Measurements from ENCODE around the gene ANKRD13D. TPM values are rescaled to one million over a fixed set of nuclear protein-coding genes. Genes with fewer than 3 reads are reported as not detected.
A peak's percentile ranks its signal among the peaks of the same experiment; 100 is the strongest.

ANKRD13D gene
- total RNA-seq, 2 donors from 2014 or later = 56.6 to 58.6 TPM

- H3K27me3 Mint-ChIP-seq (ENCODE audit: insufficient read depth) = peaks cover 18% of the 10 kb centered on the region
- TF ChIP-seq CTCF (conservative IDR thresholded peaks at IDR 0.05) = no peak
- H3K27ac ChIP-seq (ENCODE audit: low read depth, low read length) = no peak overlapping the region
- H3K4me3 Mint-ChIP-seq = peak overlapping the region; percentile 92
- peaks cover 27% of the 10 kb centered on the region for H3K4me1 Mint-ChIP-seq
- peaks cover 28% of the 10 kb centered on the region for H3K36me3 ChIP-seq (ENCODE audit: control insufficient read depth, insufficient read depth, low read length)
- peaks cover 19% of the 10 kb centered on the region for H3K4me1 ChIP-seq (ENCODE audit: control insufficient read depth, insufficient read depth, low read length)
- H3K27ac Mint-ChIP-seq = no peak overlapping the region
- H3K9me3 ChIP-seq (ENCODE audit: control insufficient read depth, low read length) = no peaks in the 10 kb centered on the region
- DNase-seq = no peak
- H3K9me3 Mint-ChIP-seq = no peaks in the 10 kb centered on the region
- WGBS, 2 experiments (ENCODE audit: insufficient coverage in 1 of 2, insufficient read length in 1 of 2) = 92 to 93% methylated on average over 11 to 13 of the region's 13 CpGs
- no peaks in the 10 kb centered on the region for H3K27me3 ChIP-seq (ENCODE audit: control insufficient read depth, insufficient read depth, low read length, poor library complexity, severe bottlenecking)
- H3K4me3 ChIP-seq (ENCODE audit: low read length) = no peak overlapping the region
- no peak overlapping the region for H3K9ac ChIP-seq (ENCODE audit: extremely low read depth, low read length, poor library complexity, severe bottlenecking)
- H3K36me3 Mint-ChIP-seq (ENCODE audit: low read depth) = peaks cover 6% of the 10 kb centered on the region
Observed at GRCh38 chr11:67268962-67269268, 20.2 kb upstream of the ANKRD13D start.

GRCh38 chr11:67269401-67270255 lies 19.5 kb upstream of the ANKRD13D start:
- H3K27me3 Mint-ChIP-seq (ENCODE audit: insufficient read depth) = peaks cover 10% of the 10 kb centered on the region
- peak overlapping the region; percentile 41 for H3K4me3 Mint-ChIP-seq
- Histone ChIP-seq H3K4me1 (ENCODE audit: control insufficient read depth, insufficient read depth, low read length) (peaks cover 19% of the 10 kb centered on the region), H3K9ac (ENCODE audit: extremely low read depth, low read length, poor library complexity, severe bottlenecking) (no peak overlapping the region), H3K27ac (ENCODE audit: low read depth, low read length) (no peak overlapping the region), H3K27me3 (ENCODE audit: control insufficient read depth, insufficient read depth, low read length, poor library complexity, severe bottlenecking) (no peaks in the 10 kb centered on the region), H3K36me3 (ENCODE audit: control insufficient read depth, insufficient read depth, low read length) (peaks cover 28% of the 10 kb centered on the region), H3K9me3 (ENCODE audit: control insufficient read depth, low read length) (no peaks in the 10 kb centered on the region), H3K4me3 (ENCODE audit: low read length) (peak overlapping the region; percentile 59)
- no peak for TF ChIP-seq CTCF (conservative IDR thresholded peaks at IDR 0.05)
- DNase-seq = no peak
- no peaks in the 10 kb centered on the region for H3K9me3 Mint-ChIP-seq
- H3K4me1 Mint-ChIP-seq = peaks cover 27% of the 10 kb centered on the region
- H3K27ac Mint-ChIP-seq = peak overlapping the region; percentile 62
- 69 to 86% methylated on average over 7 to 14 of the region's 15 CpGs for WGBS, 2 experiments (ENCODE audit: insufficient coverage in 1 of 2, insufficient read length in 1 of 2)
- H3K36me3 Mint-ChIP-seq (ENCODE audit: low read depth) = peaks cover 6% of the 10 kb centered on the region

GRCh38 chr11:67270256-67271204 lies 18.6 kb upstream of the ANKRD13D start:
- H3K9ac ChIP-seq (ENCODE audit: extremely low read depth, low read length, poor library complexity, severe bottlenecking) = no peak overlapping the region
- WGBS, 2 experiments (ENCODE audit: insufficient coverage in 1 of 2, insufficient read length in 1 of 2) = 38 to 43% methylated on average over 24 to 28 of the region's 28 CpGs

More at GRCh38 chr11:67270256-67271204, 18.6 kb upstream of the ANKRD13D start:
- peak; percentile 85 for DNase-seq
- H3K4me1 Mint-ChIP-seq = peaks cover 27% of the 10 kb centered on the region
- Histone ChIP-seq H3K9me3 (ENCODE audit: control insufficient read depth, low read length) (no peaks in the 10 kb centered on the region), H3K27me3 (ENCODE audit: control insufficient read depth, insufficient read depth, low read length, poor library complexity, severe bottlenecking) (no peaks in the 10 kb centered on the region), H3K36me3 (ENCODE audit: control insufficient read depth, insufficient read depth, low read length) (peaks cover 28% of the 10 kb centered on the region), H3K27ac (ENCODE audit: low read depth, low read length) (no peak overlapping the region), H3K4me3 (ENCODE audit: low read length) (peak overlapping the region; percentile 59), H3K4me1 (ENCODE audit: control insufficient read depth, insufficient read depth, low read length) (peaks cover 19% of the 10 kb centered on the region)
- peaks cover 6% of the 10 kb centered on the region for H3K36me3 Mint-ChIP-seq (ENCODE audit: low read depth)
- H3K27me3 Mint-ChIP-seq (ENCODE audit: insufficient read depth) = peaks cover 3% of the 10 kb centered on the region
- H3K27ac Mint-ChIP-seq = peak overlapping the region; percentile 62
- peak overlapping the region; percentile 41 for H3K4me3 Mint-ChIP-seq
- TF ChIP-seq CTCF (conservative IDR thresholded peaks at IDR 0.05) = no peak
- H3K9me3 Mint-ChIP-seq = no peaks in the 10 kb centered on the region

All from endodermal cell (in vitro differentiated cells).